ENCODE measurements around the gene EXOSC9. TPM values are rescaled to one million over a fixed set of nuclear protein-coding genes. Genes with fewer than 3 reads are reported as not detected.

Gene EXOSC9
- total RNA-seq, 1 experiment from 2014 or later: 69.1 TPM

- no peak overlapping the region for H4K8ac ChIP-seq (replicated peaks; ENCODE audit: insufficient read length, low read depth, low read length)
- H2AFZ ChIP-seq (ENCODE audit: low read length): no peak overlapping the region
- Mint-ChIP-seq H3K27me3 (ENCODE audit: low read depth) (no peaks in the 10 kb centered on the region), H3K27ac (no peak overlapping the region), H3K36me3 (ENCODE audit: insufficient read depth in 1 of 3, low read depth in 3 of 3) (peaks cover 0 to 17% (median 10%) of the 10 kb centered on the region in 3 experiments; a peak in 4 of 7 replicates), H3K4me3 (no peak overlapping the region), H3K4me1 (peaks cover 6% of the 10 kb centered on the region in 2 experiments), H3K9me3 (no peaks in the 10 kb centered on the region)
- H2BK15ac ChIP-seq (ENCODE audit: low read depth, low read length): no peak overlapping the region
- H3K9ac ChIP-seq (ENCODE audit: extremely low read depth, insufficient read length, low read length): no peak overlapping the region
- no peak overlapping the region for H2BK12ac ChIP-seq (ENCODE audit: insufficient read length, low read depth, low read length)
- H3K14ac ChIP-seq (ENCODE audit: insufficient read depth, low read length): no peak overlapping the region
- H2BK5ac ChIP-seq (ENCODE audit: insufficient read length, low read length): no peak overlapping the region
- no peak overlapping the region for H3K27ac ChIP-seq (ENCODE audit: insufficient read length, low read depth, low read length)
- no peak overlapping the region for H3K4ac ChIP-seq (ENCODE audit: low read depth, low read length)
- no peak overlapping the region for H2BK20ac ChIP-seq (ENCODE audit: low read depth, low read length, poor library complexity, severe bottlenecking)
- H3T11ph ChIP-seq (ENCODE audit: low read length): no peak overlapping the region
- H3K27me3 ChIP-seq (ENCODE audit: insufficient read depth, low read length): no peaks in the 10 kb centered on the region
- H3K9me3 ChIP-seq (ENCODE audit: control insufficient read depth, low read depth, low read length): no peaks in the 10 kb centered on the region
- H2BK120ac ChIP-seq (ENCODE audit: low read depth, low read length, poor library complexity, severe bottlenecking): no peak overlapping the region
- H3K56ac ChIP-seq (ENCODE audit: insufficient read length, low read depth, low read length): no peak overlapping the region
- H3K23me2 ChIP-seq (ENCODE audit: insufficient read length, low read depth, low read length, poor library complexity, severe bottlenecking): no peaks in the 10 kb centered on the region
- H3K79me2 ChIP-seq (ENCODE audit: insufficient read depth, low read length): no peaks in the 10 kb centered on the region
- no peak overlapping the region for H3K18ac ChIP-seq (ENCODE audit: insufficient read length, low read depth, low read length)
- no peak overlapping the region for H4K91ac ChIP-seq (ENCODE audit: insufficient read length, low read depth, low read length)
- no peak for DNase-seq
- no peaks in the 10 kb centered on the region for H3K4me1 ChIP-seq (ENCODE audit: insufficient read depth, low read length)
- H3K79me1 ChIP-seq (ENCODE audit: insufficient read depth, low read depth, low read length, poor library complexity, severe bottlenecking): no peaks in the 10 kb centered on the region
- TF ChIP-seq CTCF (conservative IDR thresholded peaks at IDR 0.05): no peak
- H3K23ac ChIP-seq (ENCODE audit: insufficient read length, low read depth, low read length): no peak overlapping the region
- no peaks in the 10 kb centered on the region for H4K20me1 ChIP-seq (ENCODE audit: control insufficient read depth, insufficient read depth, insufficient read length)
- H4K5ac ChIP-seq (ENCODE audit: insufficient read length, low read depth, low read length): no peak overlapping the region
- H2AK5ac ChIP-seq (ENCODE audit: insufficient read length, low read length): no peak overlapping the region
- H3K4me2 ChIP-seq (ENCODE audit: insufficient read depth, insufficient read length, low read length): no peak overlapping the region
Observed at GRCh38 chr4:121860121-121860520, 59.0 kb downstream of the EXOSC9 start.

All from H9 (cell line).